Parathyroid adenoma (tissue), 2 donors: ENCODE data around the gene PRADC1.

Experiments used
- H2AFZ ChIP-seq: fragments of 300-600 bp; sonication (generic); one replicate; pipeline ENCODE4 v1.7.0; 2017; ENCODE audit warnings: antibody characterized with exemption, mild to moderate bottlenecking
- H3K27ac ChIP-seq: fragments of 300-600 bp; sonication (generic); one replicate; pipeline ENCODE4 v1.7.0; 2017
- H3K27me3 ChIP-seq: fragments of 300-600 bp; sonication (generic); one replicate; pipeline ENCODE4 v1.7.0; 2017; ENCODE audit warnings: low read length; ENCODE audit not compliant: control insufficient read depth, insufficient read depth
- H3K36me3 ChIP-seq: fragments of 300-600 bp; sonication (generic); one replicate; pipeline ENCODE4 v1.7.0; 2017; ENCODE audit warnings: low read length; ENCODE audit not compliant: control insufficient read depth, insufficient read depth
- H3K4me1 ChIP-seq: fragments of 300-600 bp; sonication (generic); one replicate; pipeline ENCODE4 v1.7.0; 2017; ENCODE audit warnings: control low read depth
- H3K4me2 ChIP-seq: fragments of 300-600 bp; sonication (generic); one replicate; pipeline ENCODE4 v1.7.0; 2017; ENCODE audit warnings: low read length
- H3K4me3 ChIP-seq: fragments of 300-600 bp; sonication (generic); one replicate; pipeline ENCODE4 v1.7.0; 2017; ENCODE audit warnings: low read depth, low read length
- H3K79me2 ChIP-seq: fragments of 300-600 bp; sonication (generic); one replicate; pipeline ENCODE4 v1.7.0; 2017; ENCODE audit warnings: control low read depth
- H3K9ac ChIP-seq: fragments of 300-600 bp; sonication (generic); one replicate; pipeline ENCODE4 v1.7.0; 2017; ENCODE audit warnings: mild to moderate bottlenecking
- H3K9me3 ChIP-seq: fragments of 300-600 bp; sonication (generic); one replicate; pipeline ENCODE4 v1.7.0; 2017; ENCODE audit warnings: low read length; ENCODE audit not compliant: control insufficient read depth
- CTCF ChIP-seq: fragments of 300-600 bp; sonication (generic); IDR thresholded peaks from one replicate; pipeline ENCODE4 v1.7.0; 2017; ENCODE audit warnings: antibody characterized with exemption, mild to moderate bottlenecking
- donor health status: primary hyperparathyroidism.

The PRADC1 gene

GRCh38 chr2:73266061-73266901, 33.2 kb upstream of the PRADC1 start:
- Histone ChIP-seq H3K4me2 (no peak overlapping the region), H3K4me3 (no peak overlapping the region), H3K79me2 (peaks cover 4% of the 10 kb centered on the region), H3K4me1 (no peaks in the 10 kb centered on the region), H2AFZ (no peak overlapping the region), H3K36me3 (no peaks in the 10 kb centered on the region), H3K9ac (no peak overlapping the region), H3K27ac (no peak overlapping the region), H3K27me3 (no peaks in the 10 kb centered on the region), H3K9me3 (no peaks in the 10 kb centered on the region)
- TF ChIP-seq CTCF = no peak

- no peaks in the 10 kb centered on the region for H3K36me3 ChIP-seq
- TF ChIP-seq CTCF = no peak
- no peaks in the 10 kb centered on the region for H3K27me3 ChIP-seq
- no peak overlapping the region for H3K4me3 ChIP-seq
- no peak overlapping the region for H3K9ac ChIP-seq
- H3K4me2 ChIP-seq = no peak overlapping the region
- H2AFZ ChIP-seq = no peak overlapping the region
- H3K79me2 ChIP-seq = peaks cover 4% of the 10 kb centered on the region
- no peaks in the 10 kb centered on the region for H3K4me1 ChIP-seq
- H3K9me3 ChIP-seq = no peaks in the 10 kb centered on the region
- H3K27ac ChIP-seq = no peak overlapping the region
These were observed 32.4 kb upstream of the PRADC1 start for GRCh38 chr2:73265298-73266060.

- Histone ChIP-seq H3K79me2 (peaks cover 4% of the 10 kb centered on the region), H3K9ac (no peak overlapping the region), H3K9me3 (no peaks in the 10 kb centered on the region), H3K4me3 (no peak overlapping the region), H3K36me3 (no peaks in the 10 kb centered on the region), H3K27ac (no peak overlapping the region), H3K4me2 (no peak overlapping the region), H3K27me3 (no peaks in the 10 kb centered on the region), H3K4me1 (no peaks in the 10 kb centered on the region), H2AFZ (no peak overlapping the region)
- no peak for TF ChIP-seq CTCF
These were observed 31.7 kb upstream of the PRADC1 start for GRCh38 chr2:73264783-73265182.

- H3K9ac ChIP-seq = no peak overlapping the region
These were observed 31.2 kb upstream of the PRADC1 start for GRCh38 chr2:73264332-73264606.

More at GRCh38 chr2:73264332-73264606, 31.2 kb upstream of the PRADC1 start:
- H3K79me2 ChIP-seq = peaks cover 4% of the 10 kb centered on the region
- no peaks in the 10 kb centered on the region for H3K4me1 ChIP-seq
- no peaks in the 10 kb centered on the region for H3K9me3 ChIP-seq
- H3K27me3 ChIP-seq = no peaks in the 10 kb centered on the region
- no peak overlapping the region for H2AFZ ChIP-seq
- no peak for TF ChIP-seq CTCF
- no peaks in the 10 kb centered on the region for H3K36me3 ChIP-seq
- no peak overlapping the region for H3K27ac ChIP-seq
- no peak overlapping the region for H3K4me3 ChIP-seq
- no peak overlapping the region for H3K4me2 ChIP-seq
